IMR-90 (cell line): ENCODE data around the gene ANKMY1. TPM values are rescaled to one million over a fixed set of nuclear protein-coding genes. Genes with fewer than 3 reads are reported as not detected.

Source experiments
- ATAC-seq: fragments of 200-7000 bp; cut with Tn5 transposase; 2 replicates; pipeline ENCODE4 v1.9.1; 2020; ENCODE audit warnings: low read depth, mild to moderate bottlenecking, moderate library complexity
- BruUV-seq: library from RNA; stranded (reverse); fragments of 400-500 nt; replicated peaks from 2 replicates; lab custom pipeline; 2021; lab: Mats Ljungman, UMichigan
- CTCF ChIA-PET: fragments of 300-600 bp; formaldehyde crosslinking; extraction: SDS; loops from one replicate; lab custom pipeline; 2021; ENCODE audit warnings: antibody characterized with exemption; lab: Yijun Ruan, JAX
- POLR2A ChIA-PET: fragments of 300-600 bp; sonication (Branson Sonifier 250); formaldehyde crosslinking; loops from one replicate; lab custom pipeline; 2022; ENCODE audit warnings: antibody characterized with exemption; ENCODE audit not compliant: unreplicated experiment; lab: Charles Lee
- DNase-seq: peaks from one replicate; pipeline ENCODE4 v3.0.0; 2013
- H2AFZ ChIP-seq: replicated peaks from 2 replicates; pipeline ENCODE3; 2013; ENCODE audit warnings: low read length, mild to moderate bottlenecking; ENCODE audit not compliant: poor library complexity
- H2AK5ac ChIP-seq: 2 replicates; pipeline ENCODE4 v1.6.1; 2013; ENCODE audit warnings: low read depth, low read length, inconsistent platforms
- H2AK9ac ChIP-seq: replicated peaks from 2 replicates; pipeline ENCODE3; 2013; ENCODE audit warnings: mild to moderate bottlenecking, low read depth, low read length, moderate library complexity; ENCODE audit not compliant: poor library complexity
- H2BK120ac ChIP-seq: 2 replicates; pipeline ENCODE4 v1.6.1; 2013; ENCODE audit warnings: low read depth, low read length, inconsistent platforms
- H2BK15ac ChIP-seq: 3 replicates; pipeline ENCODE4 v1.6.1; 2013; ENCODE audit warnings: low read depth, low read length, inconsistent platforms
- H2BK20ac ChIP-seq: 2 replicates; pipeline ENCODE4 v1.6.1; 2013; ENCODE audit warnings: low read depth, mild to moderate bottlenecking, inconsistent platforms, low read length, moderate library complexity
- H2BK5ac ChIP-seq: 2 replicates; pipeline ENCODE4 v1.6.1; 2013; ENCODE audit warnings: mild to moderate bottlenecking, low read depth, low read length, inconsistent platforms; ENCODE audit not compliant: poor library complexity, severe bottlenecking
- H3K14ac ChIP-seq: replicated peaks from 2 replicates; pipeline ENCODE4 v1.6.1; 2013; ENCODE audit warnings: low read depth, low read length, inconsistent platforms
- H3K18ac ChIP-seq: 2 replicates; pipeline ENCODE4 v1.6.1; 2013; ENCODE audit warnings: low read depth, low read length, control low read depth
- H3K23ac ChIP-seq: 2 replicates; pipeline ENCODE4 v1.6.1; 2013; ENCODE audit warnings: low read depth, low read length, inconsistent platforms
- H3K27ac ChIP-seq: 2 replicates; pipeline ENCODE4 v1.5.1; 2013; ENCODE audit warnings: mild to moderate bottlenecking, control low read depth, low read length; ENCODE audit not compliant: insufficient read depth
- H3K27me3 ChIP-seq: 2 replicates; pipeline ENCODE4 v1.6.1; 2013; ENCODE audit warnings: low read length; ENCODE audit not compliant: control insufficient read depth, insufficient read depth
- H3K36me3 ChIP-seq: 2 replicates; pipeline ENCODE4 v1.6.1; 2013; ENCODE audit warnings: low read length, mixed read lengths; ENCODE audit not compliant: control insufficient read depth, insufficient read depth
- H3K4ac ChIP-seq: 2 replicates; pipeline ENCODE4 v1.6.1; 2013; ENCODE audit warnings: low read depth, low read length, inconsistent platforms
- H3K4me1 ChIP-seq: 2 replicates; pipeline ENCODE4 v1.6.1; 2013; ENCODE audit warnings: low read length, mixed read lengths; ENCODE audit not compliant: control insufficient read depth, insufficient read depth
- H3K4me2 ChIP-seq: 2 replicates; pipeline ENCODE4 v1.6.1; 2013; ENCODE audit warnings: low read depth, mild to moderate bottlenecking, control low read depth, low read length, moderate library complexity
- H3K4me3 ChIP-seq: 2 replicates; pipeline ENCODE4 v1.5.1; 2013; ENCODE audit warnings: low read depth, mild to moderate bottlenecking, control low read depth, low read length, moderate library complexity; ENCODE audit not compliant: insufficient read depth
- H3K56ac ChIP-seq: 2 replicates; pipeline ENCODE4 v1.6.1; 2013; ENCODE audit warnings: low read length, inconsistent platforms; ENCODE audit not compliant: insufficient read depth; ENCODE audit errors: extremely low read depth
- H3K79me1 ChIP-seq, 2 experiments: 2 replicates each; pipeline ENCODE4 v1.6.1; 2013; ENCODE audit warnings: low read length in 2 of 2, inconsistent platforms in 1 of 2, low read depth in 1 of 2
- H3K9ac ChIP-seq: 2 replicates; pipeline ENCODE4 v1.6.1; 2013; ENCODE audit warnings: low read depth, low read length, control low read depth
- H3K9me1 ChIP-seq: 2 replicates; pipeline ENCODE4 v1.6.1; 2013; ENCODE audit warnings: low read length, inconsistent platforms; ENCODE audit not compliant: insufficient read depth
- H3K9me3 ChIP-seq: 2 replicates; pipeline ENCODE4 v1.6.1; 2013; ENCODE audit warnings: low read length; ENCODE audit not compliant: control insufficient read depth, insufficient read depth
- H4K20me1 ChIP-seq: 2 replicates; pipeline ENCODE4 v1.6.1; 2013; ENCODE audit warnings: low read length, inconsistent platforms; ENCODE audit not compliant: insufficient read depth
- H4K5ac ChIP-seq: 2 replicates; pipeline ENCODE4 v1.6.1; 2013; ENCODE audit warnings: mild to moderate bottlenecking, low read depth, low read length, control low read depth
- H4K8ac ChIP-seq, 2 experiments: 2 replicates each; pipeline ENCODE4 v1.6.1; 2013; ENCODE audit warnings: low read depth in 2 of 2, low read length in 2 of 2, control low read depth in 1 of 2, inconsistent platforms in 1 of 2
- H4K91ac ChIP-seq: 2 replicates; pipeline ENCODE4 v1.6.1; 2013; ENCODE audit warnings: low read depth, low read length, inconsistent platforms; ENCODE audit not compliant: insufficient read depth
- BHLHE40 ChIP-seq: fragments of 150-350 bp; IDR thresholded peaks from 2 replicates; pipeline ENCODE4 v1.6.1; 2016; ENCODE audit warnings: mild to moderate bottlenecking, low read depth, low read length
- CEBPB ChIP-seq: IDR thresholded peaks from 2 replicates; pipeline ENCODE4 v1.6.1; 2012; ENCODE audit warnings: low read depth, low read length, improper control_type of control experiment
- CHD1 ChIP-seq: IDR thresholded peaks from 2 replicates; pipeline ENCODE4 v1.6.1; 2012; ENCODE audit warnings: low read depth, low read length, improper control_type of control experiment
- CTCF ChIP-seq: conservative IDR thresholded peaks from 2 replicates; pipeline ENCODE4 v1.5.1; 2012; ENCODE audit warnings: mild to moderate bottlenecking, low read depth, low read length, improper control_type of control experiment
- ELK1 ChIP-seq: fragments of 150-350 bp; IDR thresholded peaks from 2 replicates; pipeline ENCODE4 v1.6.1; 2016; ENCODE audit warnings: low read depth, mild to moderate bottlenecking, low read length, moderate library complexity, borderline replicate concordance
- FOS ChIP-seq: fragments of 150-350 bp; IDR thresholded peaks from 2 replicates; pipeline ENCODE4 v1.6.1; 2016; ENCODE audit warnings: low read depth, low read length
- MAFK ChIP-seq: IDR thresholded peaks from 2 replicates; pipeline ENCODE4 v1.6.1; 2012; ENCODE audit warnings: low read depth, low read length, improper control_type of control experiment
- MAZ ChIP-seq: IDR thresholded peaks from 2 replicates; pipeline ENCODE4 v1.6.1; 2012; ENCODE audit warnings: low read depth, mild to moderate bottlenecking, low read length, improper control_type of control experiment, moderate library complexity, borderline replicate concordance
- MXI1 ChIP-seq: IDR thresholded peaks from 2 replicates; pipeline ENCODE4 v1.6.1; 2012; ENCODE audit warnings: low read depth, mild to moderate bottlenecking, low read length, moderate library complexity, borderline replicate concordance
- NFE2L2 ChIP-seq: fragments of 150-350 bp; IDR thresholded peaks from 2 replicates; pipeline ENCODE4 v1.6.1; 2016; ENCODE audit warnings: low read depth, mild to moderate bottlenecking, low read length
- POLR2A ChIP-seq: IDR thresholded peaks from 2 replicates; pipeline ENCODE4 v1.6.1; 2012; ENCODE audit warnings: mild to moderate bottlenecking, low read depth, low read length
- RAD21 ChIP-seq: IDR thresholded peaks from 2 replicates; pipeline ENCODE4 v1.6.1; 2012; ENCODE audit warnings: low read length, improper control_type of control experiment
- RCOR1 ChIP-seq: IDR thresholded peaks from 2 replicates; pipeline ENCODE4 v1.6.1; 2012; ENCODE audit warnings: mild to moderate bottlenecking, low read length, improper control_type of control experiment; ENCODE audit not compliant: insufficient replicate concordance
- RFX5 ChIP-seq: IDR thresholded peaks from 2 replicates; pipeline ENCODE4 v1.8.0; 2012; ENCODE audit warnings: low read depth, mild to moderate bottlenecking, low read length, moderate library complexity
- SMC3 ChIP-seq: fragments of 150-350 bp; IDR thresholded peaks from 2 replicates; pipeline ENCODE4 v1.6.1; 2016; ENCODE audit warnings: low read depth, mild to moderate bottlenecking, antibody characterized with exemption, low read length, moderate library complexity
- USF2 ChIP-seq: fragments of 150-350 bp; IDR thresholded peaks from 2 replicates; pipeline ENCODE4 v1.6.1; 2017; ENCODE audit warnings: mild to moderate bottlenecking, antibody characterized with exemption, low read length, low read depth
- WGBS, 2 experiments: methylation state at CpG; one replicate each; pipeline versions ENCODE4 v1.1.5 to v1.1.7; 2013; ENCODE audit warnings: missing lambda C conversion rate in 2 of 2; ENCODE audit not compliant: insufficient read length in 1 of 2; ENCODE audit errors: extremely low coverage in 2 of 2; 5-methylcytosine and 5-hydroxymethylcytosine counted together
- dilution Hi-C: fragments of 300-500 bp; cut with HindIII; formaldehyde crosslinking; loops from one replicate; pipeline ENCODE4 v1.14.3; 2018; ENCODE audit warnings: low sequenced_read_pairs; ENCODE audit not compliant: unreplicated experiment
- in situ Hi-C: fragments of 300-500 bp; cut with MboI; formaldehyde crosslinking; loops from 3 replicates; pipeline ENCODE4 v1.14.3; 2019; ENCODE audit warnings: low sequenced_read_pairs, inconsistent platforms, mixed read lengths
- intact Hi-C: fragments of 100-400 bp; cut with micrococcal nuclease; formaldehyde crosslinking; loops from 2 replicates; pipeline ENCODE4 v1.10.0; 2022
- polyA plus RNA-seq, 3 experiments: library from polyadenylated mRNA; depleted of rRNA; stranded (reverse); fragments of >200 nt; gene quantifications; 2 replicates each; pipeline ENCODE4 v1.2.3, GENCODE V29; 2012; ENCODE audit warnings: low replicate concordance in 1 of 3
- total RNA-seq: library from RNA; depleted of rRNA; stranded (reverse); fragments of >200 nt; gene quantifications from 2 replicates; pipeline ENCODE4 v1.2.3, GENCODE V29; 2012

ANKMY1 gene
- total and polyA plus RNA-seq, 2 of the 4 experiments (the other 2 are of a cell fraction) = 2.9 to 5.5 TPM

GRCh38 chr2:240462073-240462706 is 95.6 kb downstream of the ANKMY1 start:
- no peak overlapping the region for H3K18ac ChIP-seq
- H2AK9ac ChIP-seq = peak overlapping the region; percentile 42
- H3K23ac ChIP-seq = no peak overlapping the region
- no peak for ATAC-seq
- H4K20me1 ChIP-seq = peaks cover 10% of the 10 kb centered on the region
- no peak overlapping the region for H2BK15ac ChIP-seq
- WGBS, 2 experiments = 96% methylated on average over 32 of the region's 41 CpGs; no CpG with 5 or more reads in 1 of the 2 experiments
- no peak overlapping the region for H3K4ac ChIP-seq
- H2AK5ac ChIP-seq = no peak overlapping the region
- no peak overlapping the region for H2BK5ac ChIP-seq
- H2BK120ac ChIP-seq = no peak overlapping the region
- H3K79me1 ChIP-seq = peaks cover 0 to 14% of the 10 kb centered on the region in 2 experiments; a peak in 2 of 4 replicates
- H4K5ac ChIP-seq = no peak overlapping the region
- no peak for TF ChIP-seq RAD21
- no peak for TF ChIP-seq CTCF
- no peak for TF ChIP-seq CHD1
- TF ChIP-seq MAFK = no peak
- no peak for TF ChIP-seq USF2
- TF ChIP-seq FOS = no peak
- TF ChIP-seq RFX5 = no peak
- no peak for TF ChIP-seq MXI1
- TF ChIP-seq RCOR1 = no peak
- TF ChIP-seq MAZ = no peak
- TF ChIP-seq POLR2A = no peak
- no peak for TF ChIP-seq SMC3
- TF ChIP-seq CEBPB = no peak
- TF ChIP-seq ELK1 = no peak
- TF ChIP-seq BHLHE40 = no peak
- no peak for TF ChIP-seq NFE2L2
- POLR2A ChIA-PET = no interaction called here
- no peak overlapping the region for H3K56ac ChIP-seq
- H4K91ac ChIP-seq = no peak overlapping the region
- DNase-seq = no peak
- intact Hi-C loops = no loop called here
- H4K8ac ChIP-seq = no peak overlapping the region
- H3K14ac ChIP-seq = no peak overlapping the region
- H3K4me1 ChIP-seq = no peaks in the 10 kb centered on the region
- peaks cover 4% of the 10 kb centered on the region; the same call in 1 of the 2 replicates for H3K9me1 ChIP-seq
- no peak overlapping the region for H2AFZ ChIP-seq
- H3K9ac ChIP-seq = no peak overlapping the region
- BruUV-seq = no TSS peak
- peaks cover 43% of the 10 kb centered on the region for H3K36me3 ChIP-seq
- no peak overlapping the region for H3K4me2 ChIP-seq
- H3K4me3 ChIP-seq = no peak overlapping the region
- H2BK20ac ChIP-seq = no peak overlapping the region
- no peaks in the 10 kb centered on the region for H3K27me3 ChIP-seq
- CTCF ChIA-PET = no interaction called here
- no peaks in the 10 kb centered on the region for H3K9me3 ChIP-seq
- H3K27ac ChIP-seq = no peak overlapping the region
- dilution Hi-C loops = no loop called here
- in situ Hi-C loops = no loop called here
